Measurements from ENCODE around the gene FAM216A. TPM values are rescaled to one million over a fixed set of nuclear protein-coding genes. Genes with fewer than 3 reads are reported as not detected.
"Not testable (repeated sequence)": the region's sequence is repeated elsewhere in the genome, so short reads cannot be mapped to it uniquely, and the experiment has no call there.

The FAM216A gene, protein sequence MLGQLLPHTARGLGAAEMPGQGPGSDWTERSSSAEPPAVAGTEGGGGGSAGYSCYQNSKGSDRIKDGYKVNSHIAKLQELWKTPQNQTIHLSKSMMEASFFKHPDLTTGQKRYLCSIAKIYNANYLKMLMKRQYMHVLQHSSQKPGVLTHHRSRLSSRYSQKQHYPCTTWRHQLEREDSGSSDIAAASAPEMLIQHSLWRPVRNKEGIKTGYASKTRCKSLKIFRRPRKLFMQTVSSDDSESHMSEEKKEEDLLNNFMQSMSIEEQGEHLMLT
- total RNA-seq = 10 to 100 TPM; 13.4 to 26.6 TPM

DNA sequence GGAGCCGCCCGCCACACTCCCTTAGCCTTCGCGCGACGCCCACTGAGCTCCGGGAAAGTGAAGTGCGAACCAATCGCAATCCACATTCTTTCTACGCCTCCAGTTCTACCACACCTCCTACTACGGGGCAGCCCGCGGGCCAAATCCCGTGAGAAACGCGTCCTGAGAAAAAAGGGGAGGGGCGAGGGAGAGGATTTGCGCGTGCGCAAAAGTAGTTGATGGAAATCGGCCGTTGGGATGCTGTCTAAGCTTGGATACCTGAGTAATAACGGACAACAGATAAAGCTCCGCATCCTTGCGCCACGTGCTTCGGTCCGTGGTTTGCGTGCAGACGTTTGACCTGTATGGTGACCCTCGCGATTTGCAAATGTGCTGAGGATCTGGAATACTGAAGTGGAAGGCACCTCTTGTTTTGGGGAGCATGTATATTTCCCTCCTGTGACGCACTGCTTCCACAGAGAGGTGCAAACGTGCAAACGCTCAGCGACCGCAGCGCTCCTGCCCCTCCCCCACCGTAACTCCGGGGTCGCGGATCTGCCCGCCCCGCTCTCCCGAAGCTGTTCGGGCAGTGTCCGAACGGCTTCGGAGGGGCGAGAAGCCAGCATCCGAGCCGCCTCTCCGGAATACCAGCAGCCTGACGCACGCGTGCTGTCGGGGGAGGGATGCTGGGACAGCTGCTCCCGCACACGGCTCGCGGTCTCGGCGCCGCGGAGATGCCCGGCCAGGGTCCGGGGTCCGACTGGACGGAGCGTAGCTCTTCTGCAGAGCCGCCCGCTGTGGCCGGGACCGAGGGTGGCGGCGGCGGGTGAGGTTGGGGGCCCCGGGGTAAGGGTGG, at the start of gene FAM216A, which contains the start of gene GPN3:
Gene FAM216A, plus strand, starts transcription at position 632 of the 835 bp plus-strand sequence. Its CDS starts 31 bp downstream, at position 663.
Gene GPN3, minus strand, starts transcription at position 44 of the 835 bp plus-strand sequence. CDS start 54 bp downstream, outside the sequence.
- ATAC-seq = peak; percentile 93 to 94
- no peaks in the 10 kb centered on the region for H3K27me3 Mint-ChIP-seq

DNA sequence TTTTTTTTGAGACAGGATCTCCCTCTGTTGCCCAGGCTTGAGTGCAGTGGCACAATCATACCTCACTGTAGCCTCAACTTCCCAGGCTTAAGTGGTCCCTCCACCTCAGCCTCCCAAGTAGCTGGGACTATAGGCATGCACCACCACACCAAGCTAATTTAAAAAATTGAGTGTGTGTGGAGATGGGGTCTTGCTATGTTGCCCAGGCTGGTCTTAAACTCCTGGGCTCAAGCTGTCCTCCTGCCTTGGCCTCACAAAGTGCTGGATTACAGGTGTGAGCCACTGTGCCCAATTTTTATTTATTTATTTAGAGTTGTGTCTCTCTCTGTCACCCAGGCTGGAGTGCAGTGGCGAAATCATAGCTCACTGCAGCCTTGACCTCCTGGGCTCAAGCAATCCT, 48.0 kb upstream of the FAM216A start:
- not testable (repeated sequence) for H3K27me3 Mint-ChIP-seq; H3K4me3 Mint-ChIP-seq; ATAC-seq; DNase-seq (ENCODE audit: low spot score); H3K27ac Mint-ChIP-seq; H3K4me1 Mint-ChIP-seq (ENCODE audit: low read depth in 2 of 2); H3K36me3 Mint-ChIP-seq; H3K9me3 Mint-ChIP-seq

More for the DNA sequence above, at the start of gene FAM216A, which contains the start of gene GPN3:
- peak within 1 kb of the TSS; percentile 87 to 91 for H3K27ac Mint-ChIP-seq
- H3K4me3 Mint-ChIP-seq = peak within 1 kb of the TSS; percentile 98
- H3K36me3 Mint-ChIP-seq = peaks cover 10% of the 10 kb centered on the region
- DNase-seq (ENCODE audit: low spot score) = peak; percentile 94
- peaks cover 24% of the 10 kb centered on the region in 2 donors for H3K4me1 Mint-ChIP-seq (ENCODE audit: low read depth in 2 of 2)
- no peaks in the 10 kb centered on the region for H3K9me3 Mint-ChIP-seq

DNA sequence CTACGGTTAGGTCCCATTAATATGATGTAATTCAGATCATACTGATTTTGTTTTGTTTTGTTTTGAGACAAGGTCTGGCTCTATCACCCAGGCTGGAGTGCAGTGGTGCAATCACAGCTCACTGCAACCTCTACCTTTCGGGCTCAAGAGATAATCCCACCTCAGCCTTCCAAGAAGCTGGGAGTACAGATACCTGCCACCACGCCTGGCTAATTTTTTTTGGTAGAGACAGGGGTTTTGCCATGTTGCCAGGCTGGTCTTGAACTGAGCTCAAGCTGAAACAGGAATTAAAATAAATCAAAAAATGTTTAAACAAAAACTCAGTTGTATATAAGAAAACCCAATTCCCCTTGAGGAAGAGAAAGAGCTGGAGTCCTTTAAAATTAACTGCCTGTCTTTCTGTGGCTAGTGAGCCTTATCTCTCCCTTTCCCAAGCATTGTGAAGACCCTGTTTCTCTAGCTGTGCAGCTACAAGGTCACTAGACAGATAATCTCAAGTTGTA, 47.4 kb upstream of the FAM216A start:
- no peaks in the 10 kb centered on the region for H3K36me3 Mint-ChIP-seq
- no peaks in the 10 kb centered on the region for H3K4me1 Mint-ChIP-seq (ENCODE audit: low read depth in 2 of 2)
- ATAC-seq (no peak), DNase-seq (ENCODE audit: low spot score) (no peak)
- H3K27ac Mint-ChIP-seq = no peak overlapping the region
- no peak overlapping the region for H3K4me3 Mint-ChIP-seq
- peaks cover 6% of the 10 kb centered on the region in 2 donors for H3K27me3 Mint-ChIP-seq
- H3K9me3 Mint-ChIP-seq = no peaks in the 10 kb centered on the region

DNA sequence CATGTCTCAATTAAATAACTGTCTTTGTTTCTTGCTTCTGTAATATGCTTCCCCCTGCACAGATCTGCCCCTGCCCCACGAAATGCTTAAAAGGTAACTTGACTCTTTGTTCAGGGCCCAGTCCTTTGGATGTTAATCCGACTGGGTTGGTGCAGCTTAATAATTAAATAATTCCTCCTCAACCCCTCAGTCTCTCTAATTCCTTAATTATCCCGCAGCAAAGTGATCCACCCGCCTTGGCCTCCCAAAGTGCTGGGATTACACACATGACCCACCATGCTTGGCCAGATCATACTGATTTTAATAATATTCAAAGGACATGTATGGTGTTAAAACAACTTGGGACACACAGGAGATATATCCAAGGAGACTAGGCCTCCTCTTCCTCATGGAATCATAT, 46.9 kb upstream of the FAM216A start:
- Mint-ChIP-seq H3K4me1 (ENCODE audit: low read depth in 2 of 2) (no peaks in the 10 kb centered on the region), H3K27ac (no peak overlapping the region), H3K9me3 (no peaks in the 10 kb centered on the region), H3K4me3 (no peak overlapping the region), H3K36me3 (no peaks in the 10 kb centered on the region), H3K27me3 (peaks cover 6% of the 10 kb centered on the region in 2 donors)
- no peak for DNase-seq (ENCODE audit: low spot score)
- no peak for ATAC-seq

DNA sequence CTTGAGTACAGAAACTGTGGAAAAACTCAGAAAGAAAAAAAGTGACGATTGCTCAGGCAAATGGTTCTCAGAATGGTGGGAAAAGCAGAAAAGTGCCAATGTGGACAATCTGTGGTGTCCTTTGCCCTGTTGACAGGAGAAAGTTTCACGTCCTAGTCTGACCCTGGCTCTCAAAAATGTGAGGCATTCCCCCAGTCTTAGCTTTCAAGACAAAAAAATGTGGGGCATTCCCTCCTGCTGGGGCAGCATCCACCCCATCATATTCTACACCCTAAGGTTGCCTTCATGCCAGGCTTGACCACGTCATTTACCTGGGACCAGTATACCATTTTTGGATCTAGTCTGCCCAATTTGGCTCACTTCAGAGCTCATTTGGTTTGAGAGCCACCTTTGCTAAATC, 44.4 kb upstream of the FAM216A start:
- peaks cover 6% of the 10 kb centered on the region in 2 donors for H3K27me3 Mint-ChIP-seq
- no peak overlapping the region for H3K27ac Mint-ChIP-seq
- H3K4me3 Mint-ChIP-seq = no peak overlapping the region
- H3K4me1 Mint-ChIP-seq (ENCODE audit: low read depth in 2 of 2) = no peaks in the 10 kb centered on the region
- H3K36me3 Mint-ChIP-seq = no peaks in the 10 kb centered on the region
- DNase-seq (ENCODE audit: low spot score) = no peak
- H3K9me3 Mint-ChIP-seq = no peaks in the 10 kb centered on the region
- no peak for ATAC-seq

DNA sequence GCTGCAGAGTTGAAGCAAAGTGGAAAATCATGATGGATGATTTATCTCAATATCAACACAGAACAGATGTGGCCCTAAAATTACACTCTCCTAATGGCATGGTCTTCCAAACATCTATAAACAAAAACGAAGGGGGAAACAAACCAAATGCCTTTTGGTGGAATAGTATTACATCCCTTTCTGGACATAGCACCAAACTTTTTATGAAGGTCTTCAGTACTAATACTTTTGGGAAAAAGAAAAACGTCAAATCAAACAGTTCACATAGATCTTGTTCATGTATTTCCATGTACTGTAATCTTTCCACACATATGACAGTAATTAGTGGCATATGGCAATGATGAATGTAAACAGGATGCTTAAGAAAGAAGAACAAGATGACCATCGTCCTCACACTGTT, 42.2 kb upstream of the FAM216A start:
- H3K36me3 Mint-ChIP-seq = no peaks in the 10 kb centered on the region

DNA sequence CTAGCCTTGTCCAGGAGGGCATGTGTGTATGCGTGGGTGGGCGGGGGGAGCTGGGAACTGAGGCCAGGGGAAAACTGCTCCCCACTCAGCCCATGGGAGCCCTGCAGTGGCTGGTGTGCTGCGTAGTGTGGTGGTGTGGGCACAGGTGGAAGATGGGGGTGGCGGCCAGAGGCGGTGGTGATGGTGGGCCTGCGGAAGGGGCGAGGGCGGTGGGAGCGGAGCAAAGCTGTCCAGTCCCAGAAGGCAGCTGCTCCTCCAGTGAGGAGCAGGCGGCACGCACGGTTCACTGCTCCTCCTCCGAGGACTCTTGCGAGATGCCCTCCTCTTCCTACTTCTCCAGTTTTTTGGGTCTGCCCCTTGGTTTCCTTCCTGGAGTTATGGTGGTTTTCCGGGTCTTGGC, 39.0 kb upstream of the FAM216A start:
- H3K4me3 Mint-ChIP-seq; H3K27me3 Mint-ChIP-seq; ATAC-seq; H3K4me1 Mint-ChIP-seq (ENCODE audit: low read depth in 2 of 2); H3K9me3 Mint-ChIP-seq; H3K36me3 Mint-ChIP-seq; H3K27ac Mint-ChIP-seq; DNase-seq (ENCODE audit: low spot score): not testable (repeated sequence)

More for the DNA sequence above, 42.2 kb upstream of the FAM216A start:
- Mint-ChIP-seq H3K27ac (no peak overlapping the region), H3K27me3 (peaks cover 6% of the 10 kb centered on the region in 2 donors), H3K4me1 (ENCODE audit: low read depth in 2 of 2) (peaks cover 0 to under 1% of the 10 kb centered on the region in 2 donors), H3K9me3 (no peaks in the 10 kb centered on the region), H3K4me3 (no peak overlapping the region)
- ATAC-seq (no peak), DNase-seq (ENCODE audit: low spot score) (no peak)

DNA sequence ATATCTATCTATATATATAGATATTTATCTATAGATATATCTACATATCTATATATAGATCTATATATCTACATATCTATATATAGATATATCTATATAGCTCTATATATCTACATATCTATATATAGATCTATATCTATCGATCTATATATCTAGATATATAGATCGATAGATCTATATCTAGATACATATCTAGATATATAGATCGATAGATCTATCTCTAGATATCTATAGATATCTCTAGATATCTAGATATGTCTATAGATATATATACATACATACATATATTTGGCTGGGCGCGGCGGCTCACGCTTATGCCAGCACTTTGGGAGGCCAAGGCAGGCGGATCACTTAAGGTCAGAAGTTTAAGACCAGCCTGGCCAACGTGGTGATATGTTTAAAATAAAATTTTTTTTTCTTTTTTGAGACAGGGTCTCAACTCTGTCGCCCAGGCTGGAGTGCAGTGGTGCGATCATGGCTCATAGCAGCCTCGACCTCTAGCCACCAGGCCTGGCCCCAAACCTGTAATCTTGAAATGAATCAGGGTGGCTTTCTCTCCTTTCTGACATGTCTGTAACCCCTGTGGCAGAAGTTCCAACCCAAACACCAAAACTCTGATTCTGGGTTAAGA, 36.6 kb upstream of the FAM216A start:
- H3K27ac Mint-ChIP-seq = peak overlapping the region; percentile 95 to 99
- H3K9me3 Mint-ChIP-seq = no peaks in the 10 kb centered on the region
- H3K27me3 Mint-ChIP-seq = no peaks in the 10 kb centered on the region
- peak overlapping the region; percentile 99 for H3K4me3 Mint-ChIP-seq
- ATAC-seq = peak in 1 of 2 donors; percentile 55
- DNase-seq (ENCODE audit: low spot score) = no peak
- H3K36me3 Mint-ChIP-seq = peaks cover 22% of the 10 kb centered on the region
- peaks cover 0 to 3% of the 10 kb centered on the region in 2 donors for H3K4me1 Mint-ChIP-seq (ENCODE audit: low read depth in 2 of 2)

DNA sequence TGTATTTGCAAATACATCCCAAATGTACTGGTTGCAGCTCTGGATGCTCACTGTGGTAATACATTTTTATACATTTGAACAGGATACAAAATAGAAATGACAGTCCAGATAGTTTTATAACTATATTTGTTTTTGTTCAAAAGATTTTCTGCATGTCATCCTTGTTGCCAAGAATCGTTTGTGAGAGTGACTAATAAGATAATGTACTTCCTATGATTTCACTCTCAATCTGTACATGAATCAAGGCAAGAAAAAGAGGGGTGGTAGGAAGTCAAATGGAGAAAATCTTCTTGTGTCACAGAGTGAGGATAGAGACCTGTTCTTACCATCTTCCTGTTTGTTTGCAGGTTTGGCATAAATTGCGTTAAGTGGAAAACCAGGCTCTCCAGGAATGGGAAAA, 32.4 kb upstream of the FAM216A start:
- no peak overlapping the region for H3K4me3 Mint-ChIP-seq
- no peak for DNase-seq (ENCODE audit: low spot score)
- H3K36me3 Mint-ChIP-seq = peaks cover 22% of the 10 kb centered on the region
- H3K4me1 Mint-ChIP-seq (ENCODE audit: low read depth in 2 of 2) = peaks cover 0 to 3% of the 10 kb centered on the region in 2 donors
- H3K27ac Mint-ChIP-seq = no peak overlapping the region
- no peaks in the 10 kb centered on the region for H3K27me3 Mint-ChIP-seq
- H3K9me3 Mint-ChIP-seq = no peaks in the 10 kb centered on the region
- ATAC-seq = no peak

DNA sequence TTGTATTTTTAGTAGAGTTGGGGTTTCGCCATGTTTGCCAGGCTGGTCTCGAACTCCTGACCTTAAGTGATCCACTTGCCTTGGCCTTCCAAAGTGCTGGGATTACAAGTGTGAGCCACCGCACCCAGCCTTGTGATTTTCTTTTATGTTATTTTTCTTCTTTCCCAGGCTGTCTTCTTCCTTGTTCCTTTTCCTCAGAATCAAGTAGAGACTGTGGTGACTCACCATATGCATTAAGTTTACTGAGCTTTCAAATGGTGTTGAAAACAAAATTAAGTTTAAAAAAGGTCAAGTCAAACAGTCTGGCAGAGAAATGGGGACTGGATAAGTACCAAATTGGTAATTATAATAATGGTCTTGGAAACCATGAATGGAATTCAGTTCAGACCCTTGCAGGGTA, 24.2 kb upstream of the FAM216A start:
- peaks cover 27% of the 10 kb centered on the region in 2 donors for H3K4me1 Mint-ChIP-seq (ENCODE audit: low read depth in 2 of 2)
- no peak overlapping the region for H3K4me3 Mint-ChIP-seq
- H3K36me3 Mint-ChIP-seq = peaks cover 18% of the 10 kb centered on the region
- H3K9me3 Mint-ChIP-seq = no peaks in the 10 kb centered on the region
- ATAC-seq (no peak), DNase-seq (ENCODE audit: low spot score) (no peak)
- no peaks in the 10 kb centered on the region for H3K27me3 Mint-ChIP-seq
- H3K27ac Mint-ChIP-seq = peak overlapping the region in 1 of 2 donors; percentile 62

DNA sequence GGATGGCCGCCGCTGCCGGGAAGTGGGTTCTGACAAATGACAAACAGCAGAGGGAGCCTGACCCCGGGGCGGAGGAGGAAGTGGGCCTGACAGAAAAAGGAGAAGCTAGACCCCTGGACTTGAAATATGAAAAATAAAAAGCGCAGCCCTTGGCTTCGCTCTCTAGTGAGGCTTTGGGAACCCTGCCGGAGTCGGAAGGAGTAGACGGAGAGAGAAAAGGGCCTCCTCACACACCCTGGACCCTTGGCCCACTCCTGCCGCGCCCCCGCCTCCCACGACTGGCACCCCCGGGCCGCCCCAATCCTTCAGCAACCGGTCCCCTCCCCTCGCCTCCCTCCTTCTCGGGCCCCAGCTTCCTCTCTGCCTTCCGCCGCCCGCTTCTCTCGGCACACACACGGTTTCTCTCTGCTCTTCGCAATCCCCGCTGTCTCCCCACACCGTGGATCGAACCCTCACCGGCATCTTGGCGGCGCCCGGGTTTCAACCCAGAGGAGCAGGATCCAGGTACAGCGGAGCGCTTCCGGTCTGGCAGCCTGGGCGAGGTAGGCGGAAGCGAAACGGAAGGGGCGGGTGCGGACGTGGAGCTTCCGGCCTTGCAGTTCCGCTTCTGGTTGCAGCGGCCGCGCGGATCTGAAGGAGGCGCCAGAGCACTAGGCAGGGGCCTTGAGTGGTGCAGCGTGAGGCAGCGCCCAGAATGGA, 18.7 kb upstream of the FAM216A start, which contains the start of gene ARPC3:
Gene ARPC3, minus strand, starts transcription at position 539 of the 699 bp plus-strand sequence. Its CDS starts 77 bp downstream, at position 462.
- DNase-seq (ENCODE audit: low spot score) (peak; percentile 96), ATAC-seq (peak; percentile 99 to 100)
- H3K36me3 Mint-ChIP-seq = peaks cover 23% of the 10 kb centered on the region
- H3K4me3 Mint-ChIP-seq = peak within 1 kb of the TSS; percentile 98
- peak within 1 kb of the TSS; percentile 98 to 99 for H3K27ac Mint-ChIP-seq
- H3K4me1 Mint-ChIP-seq (ENCODE audit: low read depth in 2 of 2) = peaks cover 31 to 36% of the 10 kb centered on the region in 2 donors
- H3K9me3 Mint-ChIP-seq = no peaks in the 10 kb centered on the region
- no peaks in the 10 kb centered on the region for H3K27me3 Mint-ChIP-seq

DNA sequence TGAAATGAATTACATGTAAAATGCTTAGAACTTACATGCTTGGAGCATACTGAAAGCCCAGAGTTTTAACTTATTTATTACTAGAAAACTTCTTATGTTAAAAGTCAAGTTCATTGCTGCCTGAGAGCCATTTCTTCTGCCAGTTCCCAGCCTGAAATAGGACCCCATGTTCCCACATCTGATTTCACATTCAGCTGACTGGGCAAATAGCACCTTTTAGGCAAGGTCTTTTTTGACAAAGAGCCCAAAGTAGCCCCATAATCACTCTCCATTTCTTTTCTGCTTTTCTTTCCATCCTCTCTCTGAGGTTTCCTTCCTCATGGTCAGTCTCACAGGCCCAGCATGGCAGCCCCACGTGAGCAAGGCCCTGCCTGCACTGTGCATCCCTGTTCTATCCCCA, 17.4 kb upstream of the FAM216A start:
- no peak for DNase-seq (ENCODE audit: low spot score)
- ATAC-seq = no peak
- Mint-ChIP-seq H3K27ac (peak overlapping the region; percentile 98 to 99), H3K4me3 (peak overlapping the region; percentile 98), H3K9me3 (no peaks in the 10 kb centered on the region), H3K36me3 (peaks cover 18% of the 10 kb centered on the region), H3K27me3 (no peaks in the 10 kb centered on the region), H3K4me1 (ENCODE audit: low read depth in 2 of 2) (peaks cover 26 to 30% of the 10 kb centered on the region in 2 donors)
